ENCODE results near the gene CCDC74B. TPM values are rescaled to one million over a fixed set of nuclear protein-coding genes. Genes with fewer than 3 reads are reported as not detected.
"Not testable (repeated sequence)": the region's sequence is repeated elsewhere in the genome, so short reads cannot be mapped to it uniquely, and the experiment has no call there.

CCDC74B gene
- 5.2 TPM for total RNA-seq
- polyA plus RNA-seq: 8.1 TPM

DNA sequence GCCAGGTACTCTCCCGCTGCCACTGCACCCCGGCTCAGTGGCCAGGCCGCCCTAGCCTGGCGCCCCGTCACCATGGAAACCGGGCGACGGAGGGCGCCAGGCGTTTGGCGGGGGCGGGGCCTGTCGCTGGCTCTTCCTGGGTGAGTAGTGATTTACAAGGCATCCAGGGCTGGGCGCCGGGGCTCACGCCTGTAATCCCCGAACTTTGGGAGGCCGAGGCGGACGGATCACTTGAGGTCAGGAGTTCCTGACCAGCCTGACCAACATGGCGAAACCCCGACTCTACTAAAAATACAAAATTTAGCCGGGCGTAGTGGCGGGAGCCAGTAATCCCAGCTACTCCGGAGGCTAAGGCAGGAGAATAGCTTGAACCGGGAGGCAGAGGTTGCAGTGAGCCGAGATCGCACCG is at the start of gene CCDC74B:
CCDC74B (minus strand) TSS at position 107 of the 409 bp plus-strand sequence. CDS start 116 bp downstream, outside the sequence.
- not testable (repeated sequence) for DNase-seq (ENCODE audit: extremely low spot score); H3K4me1 ChIP-seq (ENCODE audit: insufficient read depth); H3K36me3 ChIP-seq (ENCODE audit: insufficient read depth); H3K27ac ChIP-seq (ENCODE audit: low read depth)
- WGBS: 3% methylated on average over 29 of the region's 30 CpGs
- peak within 1 kb of the TSS; percentile 14 for H3K4me3 ChIP-seq (ENCODE audit: low read depth, low read length)

DNA sequence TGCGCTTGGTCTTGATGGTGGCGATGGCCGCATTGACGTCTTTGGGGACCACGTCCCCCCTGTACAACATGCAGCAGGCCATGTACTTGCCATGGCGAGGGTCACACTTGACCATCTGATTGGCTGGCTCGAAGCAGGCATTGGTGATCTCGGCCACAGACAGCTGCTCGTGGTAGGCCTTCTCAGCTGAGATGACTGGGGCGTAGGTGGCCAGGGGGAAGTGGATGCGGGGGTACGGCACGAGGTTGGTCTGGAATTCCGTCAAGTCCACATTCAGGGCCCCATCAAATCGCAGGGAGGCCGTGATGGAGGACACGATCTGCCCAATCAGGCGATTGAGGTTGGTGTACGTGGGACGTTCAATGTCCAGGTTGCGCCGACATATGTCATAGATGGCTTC is 48.9 kb upstream of the CCDC74B start:
- not testable (repeated sequence) for H3K36me3 ChIP-seq (ENCODE audit: insufficient read depth); H3K4me3 ChIP-seq (ENCODE audit: low read depth, low read length); DNase-seq (ENCODE audit: extremely low spot score); H3K27ac ChIP-seq (ENCODE audit: low read depth); H3K4me1 ChIP-seq (ENCODE audit: insufficient read depth)
- WGBS: 88% methylated on average over 22 of the region's 22 CpGs

DNA sequence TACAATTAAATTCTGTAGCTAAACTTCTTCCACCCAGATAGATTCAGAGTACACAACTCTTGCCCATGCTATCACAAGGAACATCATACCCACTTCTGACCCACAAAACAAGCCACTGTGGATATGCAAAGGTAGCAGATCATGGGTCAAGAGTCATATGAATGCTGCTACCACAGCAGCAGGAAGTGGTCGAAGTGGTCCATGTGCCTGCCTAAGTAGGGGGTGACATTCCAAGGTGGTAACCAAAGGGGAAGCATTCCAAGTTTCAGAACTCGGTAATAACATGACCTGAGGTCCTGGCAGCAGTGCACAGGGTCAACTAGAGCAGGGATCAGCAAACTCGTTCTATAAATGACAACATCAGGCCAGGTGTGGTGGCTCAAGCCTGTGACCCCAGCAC is 47.5 kb upstream of the CCDC74B start:
- DNase-seq (ENCODE audit: extremely low spot score); H3K36me3 ChIP-seq (ENCODE audit: insufficient read depth); H3K27ac ChIP-seq (ENCODE audit: low read depth); H3K4me3 ChIP-seq (ENCODE audit: low read depth, low read length); H3K4me1 ChIP-seq (ENCODE audit: insufficient read depth): not testable (repeated sequence)
- WGBS: 84% methylated on average over 3 of the region's 3 CpGs

DNA sequence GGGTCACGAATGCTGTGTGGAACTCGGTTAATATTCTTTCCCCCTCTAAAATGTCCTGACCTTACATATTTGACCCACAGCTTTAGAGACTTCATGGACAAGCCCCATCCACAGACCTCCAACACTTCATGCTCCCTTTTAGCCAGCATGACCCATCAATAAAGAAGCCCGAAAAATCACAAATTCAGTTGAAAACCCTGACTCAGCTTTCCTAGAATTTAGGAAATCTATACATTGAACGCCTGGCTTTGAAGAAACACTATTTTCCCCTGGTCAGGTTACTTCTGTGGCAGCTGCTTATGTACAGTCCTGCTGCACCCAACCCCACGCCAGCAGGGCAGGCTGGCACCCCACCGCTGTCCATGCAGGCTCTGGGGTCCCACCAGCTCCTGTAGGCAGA is 46.4 kb upstream of the CCDC74B start:
- DNase-seq (ENCODE audit: extremely low spot score); H3K27ac ChIP-seq (ENCODE audit: low read depth); H3K4me1 ChIP-seq (ENCODE audit: insufficient read depth); H3K4me3 ChIP-seq (ENCODE audit: low read depth, low read length); H3K36me3 ChIP-seq (ENCODE audit: insufficient read depth): not testable (repeated sequence)
- WGBS: 94% methylated on average over 6 of the region's 6 CpGs

DNA sequence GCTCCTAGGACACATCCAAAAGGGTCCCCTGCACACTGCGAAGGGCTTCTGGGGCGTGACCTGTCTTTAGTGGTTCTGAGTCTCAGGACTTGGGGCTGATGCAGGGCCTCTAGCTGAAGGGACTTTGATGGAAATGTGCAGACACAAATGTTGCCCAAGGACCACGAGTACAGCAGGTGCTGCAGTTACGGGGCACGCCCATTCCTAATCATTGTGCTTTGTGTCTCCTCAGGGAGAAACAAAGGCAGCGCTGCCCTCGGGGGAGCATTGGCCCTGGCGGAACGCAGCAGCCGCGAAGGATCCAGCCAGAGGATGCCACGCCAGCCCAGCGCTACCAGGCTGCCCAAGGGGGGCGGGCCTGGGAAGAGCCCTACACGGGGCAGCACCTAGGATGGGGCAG is 45.3 kb upstream of the CCDC74B start:
- Histone ChIP-seq H3K4me3 (ENCODE audit: low read depth, low read length) (no peak overlapping the region), H3K36me3 (ENCODE audit: insufficient read depth) (no peaks in the 10 kb centered on the region), H3K27ac (ENCODE audit: low read depth) (no peak overlapping the region), H3K4me1 (ENCODE audit: insufficient read depth) (no peaks in the 10 kb centered on the region)
- no peak for DNase-seq (ENCODE audit: extremely low spot score)
- WGBS: 92% methylated on average over 15 of the region's 15 CpGs

DNA sequence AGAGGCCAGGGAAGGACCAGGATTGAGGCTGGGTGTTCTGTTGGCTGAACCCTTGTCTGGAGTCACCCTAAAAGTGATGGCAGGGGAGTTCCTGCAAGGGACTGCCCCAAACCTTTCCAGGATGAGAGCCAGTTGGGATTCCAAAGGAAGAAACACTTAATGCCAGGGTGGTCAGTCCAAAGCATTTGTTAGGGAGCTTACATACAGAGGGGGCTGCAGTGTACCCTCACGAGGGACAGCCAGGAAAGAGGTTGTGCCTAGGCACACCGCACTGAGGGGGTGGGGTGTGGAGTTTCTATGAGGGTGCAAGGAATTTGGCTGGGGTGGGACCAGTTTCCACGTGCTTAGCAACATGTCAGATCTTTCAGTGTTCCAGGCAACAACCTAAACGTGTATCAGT is 44.0 kb upstream of the CCDC74B start:
- not testable (repeated sequence) for H3K36me3 ChIP-seq (ENCODE audit: insufficient read depth); H3K4me3 ChIP-seq (ENCODE audit: low read depth, low read length); H3K27ac ChIP-seq (ENCODE audit: low read depth); DNase-seq (ENCODE audit: extremely low spot score); H3K4me1 ChIP-seq (ENCODE audit: insufficient read depth)
- 74% methylated on average over 4 of the region's 4 CpGs for WGBS

DNA sequence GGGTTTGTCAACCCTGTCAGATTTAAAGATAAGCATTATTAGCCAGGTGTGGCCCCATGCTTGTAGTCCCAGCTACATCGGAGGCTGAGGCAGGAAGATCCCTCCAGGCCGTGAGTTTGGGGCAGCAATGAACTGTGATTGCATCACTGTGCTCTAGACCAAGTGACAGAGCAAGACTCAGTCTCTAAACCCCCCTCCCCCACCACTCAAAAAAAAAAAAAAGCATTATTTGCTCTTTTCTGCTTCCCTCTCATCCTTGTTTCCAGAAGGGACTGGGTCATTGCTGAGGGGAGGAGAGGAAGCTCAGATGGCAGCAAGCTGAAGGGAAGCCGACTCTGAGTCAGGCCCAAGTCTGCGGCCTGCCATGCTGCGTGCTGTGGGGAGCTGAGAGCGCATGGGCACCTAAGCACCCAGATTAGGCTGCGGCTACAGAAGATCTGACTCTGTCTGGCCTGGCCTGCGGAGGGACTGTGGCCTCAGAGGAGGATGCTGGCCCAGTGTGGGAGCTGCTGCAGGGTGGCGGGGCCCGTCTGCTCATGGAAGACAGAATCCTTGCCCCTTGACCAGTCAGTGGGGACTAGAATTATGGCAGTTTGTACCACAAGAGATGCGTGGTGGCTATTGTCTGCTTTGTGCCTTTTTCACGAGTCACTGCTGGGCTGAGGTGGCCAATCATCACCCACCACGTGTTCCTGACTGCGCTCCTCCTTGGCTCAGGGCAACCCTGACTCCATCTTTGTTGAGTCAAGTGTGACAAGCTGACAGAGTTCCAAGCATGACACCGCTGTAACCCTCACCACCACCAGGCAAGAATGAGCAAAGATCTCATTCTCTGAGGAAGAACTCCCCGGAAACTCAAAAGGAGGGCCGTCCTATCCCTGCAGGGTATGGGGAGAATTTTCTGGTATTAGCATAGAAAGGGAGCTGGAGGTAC is 43.2 kb upstream of the CCDC74B start:
- not testable (repeated sequence) for H3K4me1 ChIP-seq (ENCODE audit: insufficient read depth); DNase-seq (ENCODE audit: extremely low spot score); H3K4me3 ChIP-seq (ENCODE audit: low read depth, low read length); H3K27ac ChIP-seq (ENCODE audit: low read depth); H3K36me3 ChIP-seq (ENCODE audit: insufficient read depth)
- WGBS: 90% methylated on average over 17 of the region's 17 CpGs

DNA sequence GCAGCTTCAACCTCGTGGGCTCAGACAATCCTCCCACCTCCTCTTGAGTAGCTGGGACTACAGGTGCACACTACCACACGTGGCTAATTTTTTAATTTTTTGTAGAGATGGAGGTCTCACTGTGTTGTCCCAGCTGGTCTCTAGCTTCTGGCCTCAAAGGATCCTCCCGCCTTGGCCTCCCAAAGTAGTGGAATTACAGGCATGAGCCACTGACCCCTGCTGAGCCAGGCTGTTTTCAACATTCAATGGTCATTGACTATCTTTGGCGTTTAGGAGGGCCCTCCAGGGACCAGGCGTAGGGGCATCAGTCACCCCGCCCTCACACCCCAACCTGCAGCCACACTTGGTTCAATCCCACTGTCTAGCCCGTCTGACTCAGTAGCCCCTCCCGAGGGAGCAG is 42.4 kb upstream of the CCDC74B start:
- H3K4me3 ChIP-seq (ENCODE audit: low read depth, low read length): no peak overlapping the region
- H3K36me3 ChIP-seq (ENCODE audit: insufficient read depth): no peaks in the 10 kb centered on the region
- no peak for DNase-seq (ENCODE audit: extremely low spot score)
- no peaks in the 10 kb centered on the region for H3K4me1 ChIP-seq (ENCODE audit: insufficient read depth)
- H3K27ac ChIP-seq (ENCODE audit: low read depth): no peak overlapping the region
- 77% methylated on average over 8 of the region's 8 CpGs for WGBS

DNA sequence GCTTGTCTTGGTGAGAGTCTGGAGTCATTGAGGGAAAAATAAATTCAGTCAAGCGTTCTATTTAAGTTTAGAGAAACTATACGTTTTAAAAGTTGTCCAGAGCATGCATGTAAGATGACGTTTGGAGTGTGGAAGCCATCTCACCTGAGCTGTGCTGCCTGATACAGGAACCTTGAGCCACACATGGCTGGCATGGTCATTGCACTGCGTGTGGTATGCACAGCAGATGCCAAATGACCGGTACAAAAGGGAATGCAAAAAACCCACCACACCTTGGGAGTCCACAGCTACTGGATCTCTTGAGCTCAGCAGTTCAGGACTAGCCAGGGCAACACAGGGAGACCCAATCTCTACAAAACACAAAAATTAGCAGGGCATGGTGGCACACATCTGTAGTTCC is 41.5 kb upstream of the CCDC74B start:
- H3K4me1 ChIP-seq (ENCODE audit: insufficient read depth): no peaks in the 10 kb centered on the region
- DNase-seq (ENCODE audit: extremely low spot score): no peak
- H3K4me3 ChIP-seq (ENCODE audit: low read depth, low read length): no peak overlapping the region
- WGBS: 87% methylated on average over 5 of the region's 5 CpGs
- H3K36me3 ChIP-seq (ENCODE audit: insufficient read depth): no peaks in the 10 kb centered on the region
- H3K27ac ChIP-seq (ENCODE audit: low read depth): no peak overlapping the region

DNA sequence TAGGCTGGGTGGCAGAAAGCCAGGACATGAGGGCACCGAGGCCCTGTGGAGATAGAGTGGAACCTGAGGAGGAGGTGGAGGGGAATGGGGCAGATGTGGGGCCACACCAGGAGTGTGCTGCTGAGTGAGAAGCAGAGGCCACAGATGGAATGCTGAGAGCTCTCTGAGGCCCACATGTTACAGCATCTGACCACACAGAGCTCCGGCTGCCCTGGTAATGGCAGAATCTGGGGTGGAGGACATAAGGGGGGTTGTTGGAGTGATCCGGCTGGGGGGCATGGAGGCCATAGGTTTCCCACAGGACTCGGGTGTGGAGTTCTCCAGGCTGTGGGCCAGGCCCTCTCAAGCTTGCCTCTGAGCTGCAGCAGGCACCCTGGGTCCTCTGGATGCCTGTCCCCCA is 41.0 kb upstream of the CCDC74B start:
- WGBS: 76% methylated on average over 4 of the region's 4 CpGs
- no peaks in the 10 kb centered on the region for H3K4me1 ChIP-seq (ENCODE audit: insufficient read depth)
- no peak for DNase-seq (ENCODE audit: extremely low spot score)
- H3K27ac ChIP-seq (ENCODE audit: low read depth): no peak overlapping the region
- no peak overlapping the region for H3K4me3 ChIP-seq (ENCODE audit: low read depth, low read length)
- H3K36me3 ChIP-seq (ENCODE audit: insufficient read depth): no peaks in the 10 kb centered on the region

DNA sequence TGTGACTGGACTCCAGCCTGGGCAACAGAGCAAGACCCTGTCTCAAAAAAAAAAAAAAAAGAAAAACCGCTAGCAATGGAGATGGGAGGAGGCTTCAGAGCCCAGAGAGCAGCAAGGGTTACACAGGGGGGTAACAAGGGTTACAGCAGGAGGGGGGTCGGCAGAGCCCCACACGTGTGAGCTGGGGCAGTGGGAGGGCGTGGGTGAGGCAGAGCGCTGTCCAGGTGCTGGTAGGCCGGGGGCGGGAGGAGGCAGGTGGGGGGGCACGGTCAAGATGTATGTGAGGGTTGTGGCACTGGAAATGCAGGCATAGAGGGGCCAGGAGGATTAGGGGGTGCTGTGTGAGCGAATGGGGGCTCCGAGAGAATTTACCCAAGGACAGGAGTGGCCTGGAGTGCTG is 40.5 kb upstream of the CCDC74B start:
- Histone ChIP-seq H3K36me3 (ENCODE audit: insufficient read depth) (no peaks in the 10 kb centered on the region), H3K4me3 (ENCODE audit: low read depth, low read length) (no peak overlapping the region), H3K27ac (ENCODE audit: low read depth) (no peak overlapping the region), H3K4me1 (ENCODE audit: insufficient read depth) (peaks cover under 1% of the 10 kb centered on the region)
- no peak for DNase-seq (ENCODE audit: extremely low spot score)
- WGBS: 90% methylated on average over 10 of the region's 10 CpGs

DNA sequence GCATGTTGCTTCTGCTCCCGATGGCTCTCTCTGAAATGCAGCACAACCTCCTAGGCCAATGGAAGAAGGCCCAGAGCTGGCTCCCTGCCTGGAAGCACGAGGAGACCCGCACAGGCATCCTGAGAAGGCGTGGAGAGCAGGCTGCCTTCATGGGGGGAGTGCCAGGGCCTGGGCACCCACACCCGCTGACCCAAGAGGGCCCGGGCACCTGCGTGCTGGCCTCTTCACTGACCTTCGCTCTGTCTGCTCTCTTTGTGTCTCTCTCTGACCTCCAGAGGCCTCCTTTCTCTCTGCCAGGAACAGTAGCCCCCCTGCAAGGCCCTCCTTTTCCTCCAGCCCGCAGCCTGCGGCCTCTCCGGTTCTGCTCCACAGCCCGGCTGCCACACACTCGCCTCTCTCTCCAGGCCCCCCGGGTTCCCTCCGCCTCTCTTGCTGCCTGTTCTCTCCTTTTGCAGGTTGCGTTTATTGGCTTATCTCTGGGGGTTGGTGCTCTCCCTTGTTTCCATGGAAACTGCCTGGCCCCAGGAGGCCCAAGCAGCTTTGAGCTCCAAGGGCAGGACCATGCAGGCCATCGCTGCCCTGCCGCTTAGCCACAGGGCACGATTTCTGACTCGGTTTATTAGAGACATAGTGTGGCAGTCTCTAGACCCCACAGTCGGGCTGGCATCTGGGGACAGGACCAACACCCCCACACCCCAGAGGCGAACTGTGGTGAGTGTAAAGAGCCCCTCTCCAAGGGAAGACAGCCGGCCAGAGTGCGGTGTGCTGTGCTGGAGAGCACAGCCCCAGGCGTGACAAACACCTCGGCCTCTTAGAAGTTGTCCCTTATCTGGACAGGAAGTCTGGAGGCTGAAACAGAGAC is 38.8 kb upstream of the CCDC74B start:
- no peak overlapping the region for H3K27ac ChIP-seq (ENCODE audit: low read depth)
- DNase-seq (ENCODE audit: extremely low spot score): no peak
- 50% methylated on average over 26 of the region's 26 CpGs for WGBS
- H3K4me3 ChIP-seq (ENCODE audit: low read depth, low read length): no peak overlapping the region
- H3K4me1 ChIP-seq (ENCODE audit: insufficient read depth): peaks cover 1% of the 10 kb centered on the region
- H3K36me3 ChIP-seq (ENCODE audit: insufficient read depth): no peaks in the 10 kb centered on the region

DNA sequence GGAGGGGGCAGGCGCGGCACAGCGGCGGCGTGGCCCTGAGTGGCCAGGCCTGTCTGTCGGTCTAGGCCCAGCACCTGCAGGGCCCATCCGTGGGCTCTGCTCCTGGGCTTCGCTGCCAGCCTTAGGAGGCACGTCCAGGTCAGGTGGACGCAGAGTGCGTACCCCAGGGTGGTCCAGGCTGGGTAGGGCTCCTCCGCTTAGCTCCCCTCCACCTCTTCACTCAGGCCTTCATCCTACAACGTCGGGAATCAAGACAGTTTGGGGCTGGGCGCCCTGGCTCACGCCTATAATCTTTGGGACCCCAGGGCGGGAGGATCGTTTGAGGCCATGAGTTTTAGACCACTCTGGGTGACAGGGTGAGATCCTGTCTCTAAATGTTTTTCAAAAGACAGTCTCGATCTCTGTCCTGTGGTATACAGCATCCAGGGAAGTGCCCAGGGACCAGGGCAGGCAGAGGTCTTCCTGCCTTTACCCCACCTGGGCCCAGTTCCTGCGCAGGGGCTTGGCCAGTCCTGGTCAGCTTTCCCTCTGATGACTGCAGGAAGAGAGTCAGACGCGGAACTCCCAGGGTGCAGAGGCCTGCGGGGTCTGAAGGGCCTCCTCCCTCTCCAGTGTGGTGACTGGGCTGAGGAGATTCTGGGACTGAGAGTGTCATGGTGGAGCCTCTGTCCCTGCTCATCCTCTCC is 38.1 kb upstream of the CCDC74B start:
- peak overlapping the region; percentile 24 for H3K4me3 ChIP-seq (ENCODE audit: low read depth, low read length)
- 25% methylated on average over 23 of the region's 23 CpGs for WGBS
- DNase-seq (ENCODE audit: extremely low spot score); H3K36me3 ChIP-seq (ENCODE audit: insufficient read depth); H3K4me1 ChIP-seq (ENCODE audit: insufficient read depth); H3K27ac ChIP-seq (ENCODE audit: low read depth): not testable (repeated sequence)

All from urinary bladder (tissue), 4 donors.